ENCODE measurements around the gene TNFRSF17. TPM values are rescaled to one million over a fixed set of nuclear protein-coding genes. Genes with fewer than 3 reads are reported as not detected.

Gene TNFRSF17
- total RNA-seq, 4 donors from 2014 or later: not detected

- peak overlapping the region; percentile 94 for H3K4me3 ChIP-seq
- no peak for TF ChIP-seq POLR2A (IDR thresholded peaks at IDR 0.05)
- no peak for TF ChIP-seq POLR2AphosphoS5 (IDR thresholded peaks at IDR 0.05)
- no peak for TF ChIP-seq CTCF (IDR thresholded peaks at IDR 0.05)
- TF ChIP-seq EP300 (IDR thresholded peaks at IDR 0.05): no peak
- no peaks in the 10 kb centered on the region for H3K36me3 ChIP-seq
- under 1% methylated on average over 16 of the region's 22 CpGs for WGBS
- peak overlapping the region; percentile 88 for H3K27ac ChIP-seq
- H3K9me3 ChIP-seq: no peaks in the 10 kb centered on the region
- H3K27me3 ChIP-seq: no peaks in the 10 kb centered on the region
- no peak for DNase-seq (ENCODE audit: low spot score in 2 of 2)
- H3K4me1 ChIP-seq: peaks cover 23% of the 10 kb centered on the region
Observed at GRCh38 chr16:11976850-11977375, 11.9 kb downstream of the TNFRSF17 start.

GRCh38 chr16:11977376-11978041, 12.5 kb downstream of the TNFRSF17 start:
- Histone ChIP-seq H3K9me3 (no peaks in the 10 kb centered on the region), H3K4me1 (peaks cover 23% of the 10 kb centered on the region), H3K27me3 (no peaks in the 10 kb centered on the region), H3K4me3 (peak overlapping the region; percentile 94), H3K27ac (peak overlapping the region; percentile 88), H3K36me3 (no peaks in the 10 kb centered on the region)
- 16% methylated on average over 12 of the region's 12 CpGs for WGBS
- DNase-seq (ENCODE audit: low spot score in 2 of 2): peak in 1 of 2 donors; percentile 75
- TF ChIP-seq EP300 (IDR thresholded peaks at IDR 0.05) (no peak), CTCF (IDR thresholded peaks at IDR 0.05) (no peak), POLR2AphosphoS5 (IDR thresholded peaks at IDR 0.05) (no peak), POLR2A (IDR thresholded peaks at IDR 0.05) (no peak)

- no peaks in the 10 kb centered on the region for H3K9me3 ChIP-seq
- TF ChIP-seq CTCF (IDR thresholded peaks at IDR 0.05): no peak
- TF ChIP-seq POLR2A (IDR thresholded peaks at IDR 0.05): no peak
- no peak for TF ChIP-seq EP300 (IDR thresholded peaks at IDR 0.05)
- TF ChIP-seq POLR2AphosphoS5 (IDR thresholded peaks at IDR 0.05): no peak
- WGBS: 67% methylated on average over 2 of the region's 2 CpGs
- H3K36me3 ChIP-seq: no peaks in the 10 kb centered on the region
- peak overlapping the region; percentile 88 for H3K27ac ChIP-seq
- no peaks in the 10 kb centered on the region for H3K27me3 ChIP-seq
- peak overlapping the region; percentile 94 for H3K4me3 ChIP-seq
- peaks cover 23% of the 10 kb centered on the region for H3K4me1 ChIP-seq
- DNase-seq (ENCODE audit: low spot score in 2 of 2): no peak
Observed at GRCh38 chr16:11978080-11978479, 13.1 kb downstream of the TNFRSF17 start.

GRCh38 chr16:11979013-11979672, 14.1 kb downstream of the TNFRSF17 start:
- H3K36me3 ChIP-seq: no peaks in the 10 kb centered on the region
- TF ChIP-seq POLR2A (IDR thresholded peaks at IDR 0.05) (no peak), CTCF (IDR thresholded peaks at IDR 0.05) (no peak), POLR2AphosphoS5 (IDR thresholded peaks at IDR 0.05) (no peak), EP300 (IDR thresholded peaks at IDR 0.05) (no peak)
- peaks cover 20% of the 10 kb centered on the region for H3K4me1 ChIP-seq
- DNase-seq (ENCODE audit: low spot score in 2 of 2): no peak
- WGBS: 86% methylated on average over 9 of the region's 9 CpGs
- H3K9me3 ChIP-seq: no peaks in the 10 kb centered on the region
- no peak overlapping the region for H3K4me3 ChIP-seq
- no peaks in the 10 kb centered on the region for H3K27me3 ChIP-seq
- no peak overlapping the region for H3K27ac ChIP-seq

GRCh38 chr16:11980136-11980844, 15.3 kb downstream of the TNFRSF17 start:
- Histone ChIP-seq H3K27ac (no peak overlapping the region), H3K4me1 (peaks cover 20% of the 10 kb centered on the region), H3K4me3 (no peak overlapping the region), H3K27me3 (no peaks in the 10 kb centered on the region), H3K9me3 (no peaks in the 10 kb centered on the region), H3K36me3 (no peaks in the 10 kb centered on the region)
- DNase-seq (ENCODE audit: low spot score in 2 of 2): no peak
- TF ChIP-seq CTCF (IDR thresholded peaks at IDR 0.05): no peak
- no peak for TF ChIP-seq POLR2AphosphoS5 (IDR thresholded peaks at IDR 0.05)
- TF ChIP-seq EP300 (IDR thresholded peaks at IDR 0.05): no peak
- TF ChIP-seq POLR2A (IDR thresholded peaks at IDR 0.05): no peak
- WGBS: 80% methylated on average over 5 of the region's 5 CpGs
